GM23338 (cell line): ENCODE measurements around the gene RRAD. TPM values are rescaled to one million over a fixed set of nuclear protein-coding genes. Genes with fewer than 3 reads are reported as not detected.

Experiments
- ATAC-seq: fragments of 200-7000 bp; cut with Tn5 transposase; 3 replicates; pipeline ENCODE4 v1.9.1; 2020
- DNase-seq: peaks from one replicate; pipeline ENCODE4 v3.0.0-alpha.2; 2015; ENCODE audit warnings: low spot score
- H2AFZ ChIP-seq: fragments of 200-600 bp; sonication (generic); 2 replicates; pipeline ENCODE4 v1.8.0; 2016; ENCODE audit warnings: antibody characterized with exemption, mild to moderate bottlenecking, moderate library complexity
- H3F3A ChIP-seq: fragments of 200-600 bp; sonication (generic); replicated peaks from 2 replicates; pipeline ENCODE4 v1.8.0; 2017; ENCODE audit warnings: antibody characterized with exemption, mixed run types, low read depth
- H3K27ac ChIP-seq: fragments of 200-600 bp; sonication (generic); 2 replicates; pipeline ENCODE4 v1.6.1; 2016; ENCODE audit warnings: low read depth
- H3K27me3 ChIP-seq: fragments of 200-600 bp; sonication (generic); 2 replicates; pipeline ENCODE4 v1.8.0; 2016; ENCODE audit warnings: mild to moderate bottlenecking, mixed run types, moderate library complexity; ENCODE audit not compliant: insufficient read depth
- H3K36me3 ChIP-seq: fragments of 200-600 bp; sonication (generic); 2 replicates; pipeline ENCODE4 v1.8.0; 2016; ENCODE audit warnings: mild to moderate bottlenecking; ENCODE audit not compliant: insufficient read depth
- H3K4me1 ChIP-seq: fragments of 200-600 bp; sonication (generic); 2 replicates; pipeline ENCODE4 v1.8.0; 2016; ENCODE audit warnings: mild to moderate bottlenecking, moderate library complexity; ENCODE audit not compliant: insufficient read depth
- H3K4me2 ChIP-seq: fragments of 200-600 bp; sonication (generic); 2 replicates; pipeline ENCODE4 v1.7.1; 2017; ENCODE audit warnings: mixed run types
- H3K4me3 ChIP-seq: fragments of 200-600 bp; sonication (generic); 2 replicates; pipeline ENCODE4 v1.6.1; 2016; ENCODE audit warnings: mixed run types
- H3K79me2 ChIP-seq: fragments of 200-600 bp; sonication (generic); replicated peaks from 2 replicates; pipeline ENCODE4 v1.8.0; 2017; ENCODE audit warnings: mild to moderate bottlenecking; ENCODE audit not compliant: insufficient read depth
- H3K9me2 ChIP-seq: fragments of 200-600 bp; sonication (generic); 2 replicates; pipeline ENCODE4 v1.8.0; 2017; ENCODE audit not compliant: insufficient read depth
- H4K20me1 ChIP-seq: fragments of 200-600 bp; sonication (generic); replicated peaks from 2 replicates; pipeline ENCODE4 v1.8.0; 2017; ENCODE audit warnings: mild to moderate bottlenecking; ENCODE audit not compliant: insufficient read depth
- H3K27ac Mint-ChIP-seq: 2 replicates; pipeline ENCODE4 v1.8.0; 2020; ENCODE audit warnings: inconsistent platforms, mild to moderate bottlenecking, moderate library complexity, mixed read lengths
- H3K27me3 Mint-ChIP-seq: 3 replicates; pipeline ENCODE4 v1.8.0; 2022; ENCODE audit warnings: low read depth, mild to moderate bottlenecking, moderate library complexity, mixed read lengths, inconsistent platforms; ENCODE audit not compliant: insufficient read depth, poor library complexity
- H3K36me3 Mint-ChIP-seq: 3 replicates; pipeline ENCODE4 v1.8.0; 2021; ENCODE audit warnings: low read depth, mild to moderate bottlenecking, inconsistent platforms, moderate library complexity, mixed read lengths
- H3K4me1 Mint-ChIP-seq: 3 replicates; pipeline ENCODE4 v1.8.0; 2020; ENCODE audit warnings: mild to moderate bottlenecking, inconsistent platforms, mixed read lengths
- H3K4me3 Mint-ChIP-seq: 3 replicates; pipeline ENCODE4 v1.8.0; 2021; ENCODE audit warnings: moderate library complexity, mild to moderate bottlenecking, inconsistent platforms, mixed read lengths
- H3K9me3 Mint-ChIP-seq: 3 replicates; pipeline ENCODE4 v1.8.0; 2020; ENCODE audit warnings: moderate library complexity, mild to moderate bottlenecking, inconsistent platforms, mixed read lengths
- CREB1 ChIP-seq: fragments of 250-450 bp; sonication (Bioruptor Pico); IDR thresholded peaks from 2 replicates; pipeline ENCODE4 v1.5.0; 2020; ENCODE audit warnings: low read depth, mild to moderate bottlenecking, moderate library complexity
- EZH2 ChIP-seq: fragments of 200-600 bp; sonication (generic); IDR thresholded peaks from one replicate; pipeline ENCODE4 v1.8.0; 2017; ENCODE audit warnings: antibody characterized with exemption, mild to moderate bottlenecking, low read depth; ENCODE audit not compliant: unreplicated experiment
- EZH2phosphoT487 ChIP-seq: fragments of 200-600 bp; sonication (generic); IDR thresholded peaks from one replicate; pipeline ENCODE4 v1.8.1; 2018; ENCODE audit warnings: antibody characterized with exemption; ENCODE audit not compliant: unreplicated experiment
- JUNB ChIP-seq: IDR thresholded peaks from one replicate; pipeline ENCODE4 v1.6.1; 2016; ENCODE audit warnings: antibody characterized with exemption; ENCODE audit not compliant: unreplicated experiment
- NANOG ChIP-seq: IDR thresholded peaks from 2 replicates; pipeline ENCODE4 v1.6.1; 2016; ENCODE audit warnings: antibody characterized with exemption, borderline replicate concordance
- POLR2AphosphoS5 ChIP-seq: IDR thresholded peaks from 2 replicates; pipeline ENCODE4 v1.6.1; 2016; ENCODE audit warnings: antibody characterized with exemption, low read depth
- STAT1 ChIP-seq: IDR thresholded peaks from one replicate; pipeline ENCODE4 v1.6.1; 2016; ENCODE audit warnings: antibody characterized with exemption; ENCODE audit not compliant: unreplicated experiment
- ZNF114 ChIP-seq: fragments of 250-450 bp; sonication (Bioruptor Pico); IDR thresholded peaks from 2 replicates; pipeline ENCODE4 v1.5.0; 2020; ENCODE audit warnings: mild to moderate bottlenecking, moderate library complexity
- ZNF331 ChIP-seq: fragments of 250-450 bp; sonication (Bioruptor Pico); IDR thresholded peaks from 2 replicates; pipeline ENCODE4 v1.5.0; 2020; ENCODE audit warnings: low read depth, mild to moderate bottlenecking, moderate library complexity
- polyA plus RNA-seq: library from polyadenylated mRNA; unstranded; fragments of >200 nt; fragmentation: Nextera tagmentation; extraction: Ambion mirVana; gene quantifications from 2 replicates; pipeline ENCODE4 v1.2.1, GENCODE V29; 2016
- total RNA-seq: library from RNA; depleted of rRNA; stranded (reverse); fragments of >200 nt; shearing (Covaris generic); gene quantifications from 2 replicates; pipeline ENCODE4 v1.2.3, GENCODE V29; 2014
- TF ChIP-seq, protein P1 (sequence below): IDR thresholded peaks from one replicate; pipeline ENCODE4 v1.6.1; 2018; ENCODE audit warnings: antibody characterized with exemption; ENCODE audit not compliant: unreplicated experiment
- TF ChIP-seq, protein P2 (sequence below): fragments of 250-450 bp; sonication (Bioruptor Pico); IDR thresholded peaks from 2 replicates; pipeline ENCODE4 v1.5.0; 2020; ENCODE audit warnings: mild to moderate bottlenecking, moderate library complexity
- TF ChIP-seq, protein P3 (sequence below), 2 experiments: fragments of 200-600 bp in 1 of 2; sonication (generic) in 1 of 2; conservative IDR thresholded peaks; 2 replicates each; pipeline versions ENCODE4 v1.5.1 to v1.6.1; 2016 to 2017; ENCODE audit warnings: antibody characterized with exemption in 2 of 2, low read depth in 2 of 2, mild to moderate bottlenecking in 2 of 2, moderate library complexity in 1 of 2
- TF ChIP-seq, protein P4 (sequence below): IDR thresholded peaks from 2 replicates; pipeline ENCODE4 v1.6.1; 2016; ENCODE audit warnings: antibody characterized with exemption

Gene RRAD
- total and polyA plus RNA-seq, 2 experiments from 2014 or later = 0.18 TPM; not detected in 1

DNA sequence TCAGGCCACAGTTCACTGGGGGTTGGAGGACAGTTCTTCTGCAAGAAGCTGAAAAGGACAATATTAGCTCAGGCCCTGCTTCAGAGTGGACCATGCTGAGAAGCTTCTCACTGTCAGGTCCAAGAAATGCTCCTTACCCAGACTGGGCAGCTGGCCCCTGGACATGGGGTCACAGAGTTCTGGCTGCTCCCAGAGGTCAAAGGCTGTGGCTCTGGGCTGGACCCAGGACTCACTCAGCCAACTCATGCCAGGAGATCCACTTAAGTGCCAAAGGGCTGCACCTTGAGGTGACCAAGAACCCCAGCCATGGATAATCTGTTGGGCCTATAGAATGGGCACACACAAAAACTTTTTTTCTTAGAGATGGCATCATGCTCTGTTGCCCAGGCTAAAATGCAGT lies 14.0 kb upstream of the RRAD start:
- DNase-seq (no peak), ATAC-seq (no peak)
- no peak for TF ChIP-seq EZH2
- TF ChIP-seq, protein P1, sequence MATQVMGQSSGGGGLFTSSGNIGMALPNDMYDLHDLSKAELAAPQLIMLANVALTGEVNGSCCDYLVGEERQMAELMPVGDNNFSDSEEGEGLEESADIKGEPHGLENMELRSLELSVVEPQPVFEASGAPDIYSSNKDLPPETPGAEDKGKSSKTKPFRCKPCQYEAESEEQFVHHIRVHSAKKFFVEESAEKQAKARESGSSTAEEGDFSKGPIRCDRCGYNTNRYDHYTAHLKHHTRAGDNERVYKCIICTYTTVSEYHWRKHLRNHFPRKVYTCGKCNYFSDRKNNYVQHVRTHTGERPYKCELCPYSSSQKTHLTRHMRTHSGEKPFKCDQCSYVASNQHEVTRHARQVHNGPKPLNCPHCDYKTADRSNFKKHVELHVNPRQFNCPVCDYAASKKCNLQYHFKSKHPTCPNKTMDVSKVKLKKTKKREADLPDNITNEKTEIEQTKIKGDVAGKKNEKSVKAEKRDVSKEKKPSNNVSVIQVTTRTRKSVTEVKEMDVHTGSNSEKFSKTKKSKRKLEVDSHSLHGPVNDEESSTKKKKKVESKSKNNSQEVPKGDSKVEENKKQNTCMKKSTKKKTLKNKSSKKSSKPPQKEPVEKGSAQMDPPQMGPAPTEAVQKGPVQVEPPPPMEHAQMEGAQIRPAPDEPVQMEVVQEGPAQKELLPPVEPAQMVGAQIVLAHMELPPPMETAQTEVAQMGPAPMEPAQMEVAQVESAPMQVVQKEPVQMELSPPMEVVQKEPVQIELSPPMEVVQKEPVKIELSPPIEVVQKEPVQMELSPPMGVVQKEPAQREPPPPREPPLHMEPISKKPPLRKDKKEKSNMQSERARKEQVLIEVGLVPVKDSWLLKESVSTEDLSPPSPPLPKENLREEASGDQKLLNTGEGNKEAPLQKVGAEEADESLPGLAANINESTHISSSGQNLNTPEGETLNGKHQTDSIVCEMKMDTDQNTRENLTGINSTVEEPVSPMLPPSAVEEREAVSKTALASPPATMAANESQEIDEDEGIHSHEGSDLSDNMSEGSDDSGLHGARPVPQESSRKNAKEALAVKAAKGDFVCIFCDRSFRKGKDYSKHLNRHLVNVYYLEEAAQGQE = no peak
- TF ChIP-seq ZNF331 (CRISPR knock-in tag) = no peak
- TF ChIP-seq ZNF114 (CRISPR knock-in tag) = no peak
- TF ChIP-seq, protein P2, sequence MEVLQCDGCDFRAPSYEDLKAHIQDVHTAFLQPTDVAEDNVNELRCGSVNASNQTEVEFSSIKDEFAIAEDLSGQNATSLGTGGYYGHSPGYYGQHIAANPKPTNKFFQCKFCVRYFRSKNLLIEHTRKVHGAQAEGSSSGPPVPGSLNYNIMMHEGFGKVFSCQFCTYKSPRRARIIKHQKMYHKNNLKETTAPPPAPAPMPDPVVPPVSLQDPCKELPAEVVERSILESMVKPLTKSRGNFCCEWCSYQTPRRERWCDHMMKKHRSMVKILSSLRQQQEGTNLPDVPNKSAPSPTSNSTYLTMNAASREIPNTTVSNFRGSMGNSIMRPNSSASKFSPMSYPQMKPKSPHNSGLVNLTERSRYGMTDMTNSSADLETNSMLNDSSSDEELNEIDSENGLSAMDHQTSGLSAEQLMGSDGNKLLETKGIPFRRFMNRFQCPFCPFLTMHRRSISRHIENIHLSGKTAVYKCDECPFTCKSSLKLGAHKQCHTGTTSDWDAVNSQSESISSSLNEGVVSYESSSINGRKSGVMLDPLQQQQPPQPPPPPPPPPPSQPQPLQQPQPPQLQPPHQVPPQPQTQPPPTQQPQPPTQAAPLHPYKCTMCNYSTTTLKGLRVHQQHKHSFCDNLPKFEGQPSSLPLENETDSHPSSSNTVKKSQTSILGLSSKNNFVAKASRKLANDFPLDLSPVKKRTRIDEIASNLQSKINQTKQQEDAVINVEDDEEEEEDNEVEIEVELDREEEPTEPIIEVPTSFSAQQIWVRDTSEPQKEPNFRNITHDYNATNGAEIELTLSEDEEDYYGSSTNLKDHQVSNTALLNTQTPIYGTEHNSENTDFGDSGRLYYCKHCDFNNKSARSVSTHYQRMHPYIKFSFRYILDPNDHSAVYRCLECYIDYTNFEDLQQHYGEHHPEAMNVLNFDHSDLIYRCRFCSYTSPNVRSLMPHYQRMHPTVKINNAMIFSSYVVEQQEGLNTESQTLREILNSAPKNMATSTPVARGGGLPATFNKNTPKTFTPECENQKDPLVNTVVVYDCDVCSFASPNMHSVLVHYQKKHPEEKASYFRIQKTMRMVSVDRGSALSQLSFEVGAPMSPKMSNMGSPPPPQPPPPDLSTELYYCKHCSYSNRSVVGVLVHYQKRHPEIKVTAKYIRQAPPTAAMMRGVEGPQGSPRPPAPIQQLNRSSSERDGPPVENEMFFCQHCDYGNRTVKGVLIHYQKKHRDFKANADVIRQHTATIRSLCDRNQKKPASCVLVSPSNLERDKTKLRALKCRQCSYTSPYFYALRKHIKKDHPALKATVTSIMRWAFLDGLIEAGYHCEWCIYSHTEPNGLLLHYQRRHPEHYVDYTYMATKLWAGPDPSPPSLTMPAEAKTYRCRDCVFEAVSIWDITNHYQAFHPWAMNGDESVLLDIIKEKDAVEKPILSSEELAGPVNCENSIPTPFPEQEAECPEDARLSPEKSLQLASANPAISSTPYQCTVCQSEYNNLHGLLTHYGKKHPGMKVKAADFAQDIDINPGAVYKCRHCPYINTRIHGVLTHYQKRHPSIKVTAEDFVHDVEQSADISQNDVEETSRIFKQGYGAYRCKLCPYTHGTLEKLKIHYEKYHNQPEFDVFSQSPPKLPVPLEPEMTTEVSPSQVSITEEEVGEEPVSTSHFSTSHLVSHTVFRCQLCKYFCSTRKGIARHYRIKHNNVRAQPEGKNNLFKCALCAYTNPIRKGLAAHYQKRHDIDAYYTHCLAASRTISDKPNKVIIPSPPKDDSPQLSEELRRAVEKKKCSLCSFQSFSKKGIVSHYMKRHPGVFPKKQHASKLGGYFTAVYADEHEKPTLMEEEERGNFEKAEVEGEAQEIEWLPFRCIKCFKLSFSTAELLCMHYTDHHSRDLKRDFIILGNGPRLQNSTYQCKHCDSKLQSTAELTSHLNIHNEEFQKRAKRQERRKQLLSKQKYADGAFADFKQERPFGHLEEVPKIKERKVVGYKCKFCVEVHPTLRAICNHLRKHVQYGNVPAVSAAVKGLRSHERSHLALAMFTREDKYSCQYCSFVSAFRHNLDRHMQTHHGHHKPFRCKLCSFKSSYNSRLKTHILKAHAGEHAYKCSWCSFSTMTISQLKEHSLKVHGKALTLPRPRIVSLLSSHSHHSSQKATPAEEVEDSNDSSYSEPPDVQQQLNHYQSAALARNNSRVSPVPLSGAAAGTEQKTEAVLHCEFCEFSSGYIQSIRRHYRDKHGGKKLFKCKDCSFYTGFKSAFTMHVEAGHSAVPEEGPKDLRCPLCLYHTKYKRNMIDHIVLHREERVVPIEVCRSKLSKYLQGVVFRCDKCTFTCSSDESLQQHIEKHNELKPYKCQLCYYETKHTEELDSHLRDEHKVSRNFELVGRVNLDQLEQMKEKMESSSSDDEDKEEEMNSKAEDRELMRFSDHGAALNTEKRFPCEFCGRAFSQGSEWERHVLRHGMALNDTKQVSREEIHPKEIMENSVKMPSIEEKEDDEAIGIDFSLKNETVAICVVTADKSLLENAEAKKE (CRISPR knock-in tag) = no peak
- TF ChIP-seq POLR2AphosphoS5 = no peak
- no peak for TF ChIP-seq CREB1
- no peak for TF ChIP-seq JUNB
- TF ChIP-seq, protein P3, sequence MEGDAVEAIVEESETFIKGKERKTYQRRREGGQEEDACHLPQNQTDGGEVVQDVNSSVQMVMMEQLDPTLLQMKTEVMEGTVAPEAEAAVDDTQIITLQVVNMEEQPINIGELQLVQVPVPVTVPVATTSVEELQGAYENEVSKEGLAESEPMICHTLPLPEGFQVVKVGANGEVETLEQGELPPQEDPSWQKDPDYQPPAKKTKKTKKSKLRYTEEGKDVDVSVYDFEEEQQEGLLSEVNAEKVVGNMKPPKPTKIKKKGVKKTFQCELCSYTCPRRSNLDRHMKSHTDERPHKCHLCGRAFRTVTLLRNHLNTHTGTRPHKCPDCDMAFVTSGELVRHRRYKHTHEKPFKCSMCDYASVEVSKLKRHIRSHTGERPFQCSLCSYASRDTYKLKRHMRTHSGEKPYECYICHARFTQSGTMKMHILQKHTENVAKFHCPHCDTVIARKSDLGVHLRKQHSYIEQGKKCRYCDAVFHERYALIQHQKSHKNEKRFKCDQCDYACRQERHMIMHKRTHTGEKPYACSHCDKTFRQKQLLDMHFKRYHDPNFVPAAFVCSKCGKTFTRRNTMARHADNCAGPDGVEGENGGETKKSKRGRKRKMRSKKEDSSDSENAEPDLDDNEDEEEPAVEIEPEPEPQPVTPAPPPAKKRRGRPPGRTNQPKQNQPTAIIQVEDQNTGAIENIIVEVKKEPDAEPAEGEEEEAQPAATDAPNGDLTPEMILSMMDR (conservative IDR thresholded peaks at IDR 0.05; ENCODE audit: low read depth in 2 of 2) = no peak
- no peak for TF ChIP-seq NANOG
- TF ChIP-seq, protein P4, sequence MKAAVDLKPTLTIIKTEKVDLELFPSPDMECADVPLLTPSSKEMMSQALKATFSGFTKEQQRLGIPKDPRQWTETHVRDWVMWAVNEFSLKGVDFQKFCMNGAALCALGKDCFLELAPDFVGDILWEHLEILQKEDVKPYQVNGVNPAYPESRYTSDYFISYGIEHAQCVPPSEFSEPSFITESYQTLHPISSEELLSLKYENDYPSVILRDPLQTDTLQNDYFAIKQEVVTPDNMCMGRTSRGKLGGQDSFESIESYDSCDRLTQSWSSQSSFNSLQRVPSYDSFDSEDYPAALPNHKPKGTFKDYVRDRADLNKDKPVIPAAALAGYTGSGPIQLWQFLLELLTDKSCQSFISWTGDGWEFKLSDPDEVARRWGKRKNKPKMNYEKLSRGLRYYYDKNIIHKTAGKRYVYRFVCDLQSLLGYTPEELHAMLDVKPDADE = no peak
- no peak for TF ChIP-seq STAT1
- no peak for TF ChIP-seq EZH2phosphoT487
- H3K36me3 ChIP-seq = no peaks in the 10 kb centered on the region
- Mint-ChIP-seq H3K9me3 (no peaks in the 10 kb centered on the region), H3K27ac (no peak overlapping the region), H3K4me1 (peaks cover 4% of the 10 kb centered on the region; the same call in 1 of the 3 replicates), H3K4me3 (no peak overlapping the region), H3K27me3 (peaks cover 22% of the 10 kb centered on the region), H3K36me3 (peaks cover 19% of the 10 kb centered on the region)
- no peak overlapping the region for H3K4me2 ChIP-seq
- no peak overlapping the region for H3K4me3 ChIP-seq
- no peaks in the 10 kb centered on the region for H3K4me1 ChIP-seq
- H3K27me3 ChIP-seq = peaks cover 20% of the 10 kb centered on the region
- H3K27ac ChIP-seq = no peak overlapping the region
- peaks cover 10% of the 10 kb centered on the region for H4K20me1 ChIP-seq
- H3F3A ChIP-seq = no peaks in the 10 kb centered on the region
- H3K9me2 ChIP-seq = no peaks in the 10 kb centered on the region
- no peak overlapping the region for H2AFZ ChIP-seq
- H3K79me2 ChIP-seq = no peaks in the 10 kb centered on the region
